Measurements from ENCODE around the gene PAFAH1B2.

- TF ChIP-seq SUZ12 (IDR thresholded peaks at IDR 0.05; ENCODE audit: extremely low read depth, insufficient read depth, insufficient read length) (no peak), ZNF274 (IDR thresholded peaks at IDR 0.05; ENCODE audit: low read depth, low read length) (no peak)
Observed at GRCh38 chr11:117195761-117196160, 51.7 kb downstream of the PAFAH1B2 start.
